Activated naive CD8-positive, alpha-beta T cell treated with anti-CD3 and anti-CD28 coated beads, Interleukin-2, amount 50 U/mL, for 24 hours (primary cell): Measurements from ENCODE around the gene USP9Y.
"Not testable (repeated sequence)": the region's sequence is repeated elsewhere in the genome, so short reads cannot be mapped to it uniquely, and the experiment has no call there.

Experiments used
- ATAC-seq: fragments of 150-1000 bp; cut with Tn5 transposase; one replicate; pipeline ENCODE4 v1.10.0; 2021
- DNase-seq: peaks from one replicate; pipeline ENCODE4 v3.0.0; 2021
- H3K27ac Mint-ChIP-seq: one replicate; pipeline ENCODE4 v1.8.0; 2021; ENCODE audit warnings: mild to moderate bottlenecking, mixed read lengths
- H3K27me3 Mint-ChIP-seq: one replicate; pipeline ENCODE4 v1.8.0; 2021; ENCODE audit warnings: mixed read lengths
- H3K36me3 Mint-ChIP-seq: one replicate; pipeline ENCODE4 v1.8.0; 2021; ENCODE audit warnings: low read depth, mixed read lengths
- H3K4me1 Mint-ChIP-seq: one replicate; pipeline ENCODE4 v1.8.0; 2021; ENCODE audit warnings: mixed read lengths
- H3K4me3 Mint-ChIP-seq: one replicate; pipeline ENCODE4 v1.8.0; 2021; ENCODE audit warnings: mild to moderate bottlenecking, moderate library complexity, mixed read lengths
- H3K9me3 Mint-ChIP-seq: one replicate; pipeline ENCODE4 v1.8.0; 2021; ENCODE audit warnings: mixed read lengths

USP9Y gene

GRCh38 chrY:12701181-12701695 lies at the start of gene USP9Y:
Gene USP9Y, plus strand, starts transcription at chrY:12701231. Its CDS starts 8,217 bp downstream, at chrY:12709448.
- ATAC-seq = no peak
- H3K4me3 Mint-ChIP-seq = no peak within 1 kb of the TSS
- DNase-seq = no peak

GRCh38 chrY:12651621-12652036 lies 49.4 kb upstream of the USP9Y start:
- DNase-seq (no peak), ATAC-seq (no peak)
- Mint-ChIP-seq H3K27me3 (no peaks in the 10 kb centered on the region), H3K4me1 (no peaks in the 10 kb centered on the region), H3K9me3 (no peaks in the 10 kb centered on the region), H3K4me3 (no peak overlapping the region), H3K36me3 (no peaks in the 10 kb centered on the region), H3K27ac (no peak overlapping the region)

More at GRCh38 chrY:12701181-12701695, at the start of gene USP9Y:
- Mint-ChIP-seq H3K27ac (no peak within 1 kb of the TSS), H3K9me3 (peaks cover 14% of the 10 kb centered on the region), H3K4me1 (peaks cover 5% of the 10 kb centered on the region), H3K27me3 (no peaks in the 10 kb centered on the region), H3K36me3 (peaks cover 71% of the 10 kb centered on the region)

- Mint-ChIP-seq H3K27ac (peak overlapping the region; percentile 90), H3K4me3 (peak overlapping the region; percentile 95), H3K27me3 (no peaks in the 10 kb centered on the region), H3K9me3 (no peaks in the 10 kb centered on the region), H3K4me1 (peaks cover 27% of the 10 kb centered on the region), H3K36me3 (peaks cover 20% of the 10 kb centered on the region)
- peak; percentile 87 for ATAC-seq
- DNase-seq = peak; percentile 71
Observed at GRCh38 chrY:12661745-12662681, 39.0 kb upstream of the USP9Y start.

GRCh38 chrY:12662745-12663591 lies 38.1 kb upstream of the USP9Y start:
- no peaks in the 10 kb centered on the region for H3K27me3 Mint-ChIP-seq
- DNase-seq (peak; percentile 39), ATAC-seq (peak; percentile 53)
- peaks cover 32% of the 10 kb centered on the region for H3K4me1 Mint-ChIP-seq
- no peaks in the 10 kb centered on the region for H3K9me3 Mint-ChIP-seq
- H3K36me3 Mint-ChIP-seq = peaks cover 23% of the 10 kb centered on the region
- H3K4me3 Mint-ChIP-seq = peak overlapping the region; percentile 95
- H3K27ac Mint-ChIP-seq = peak overlapping the region; percentile 90

GRCh38 chrY:12663845-12664244 lies 37.2 kb upstream of the USP9Y start:
- not testable (repeated sequence) for H3K9me3 Mint-ChIP-seq, H3K27me3 Mint-ChIP-seq, ATAC-seq, DNase-seq
- Mint-ChIP-seq H3K4me3 (peak overlapping the region; percentile 95), H3K27ac (peak overlapping the region; percentile 90), H3K36me3 (peaks cover 27% of the 10 kb centered on the region), H3K4me1 (peaks cover 36% of the 10 kb centered on the region)

GRCh38 chrY:12678111-12678510 lies 22.9 kb upstream of the USP9Y start:
- Mint-ChIP-seq H3K4me3 (no peak overlapping the region), H3K4me1 (peaks cover 33% of the 10 kb centered on the region), H3K36me3 (peaks cover 19% of the 10 kb centered on the region), H3K9me3 (peaks cover 4% of the 10 kb centered on the region), H3K27me3 (no peaks in the 10 kb centered on the region), H3K27ac (no peak overlapping the region)
- ATAC-seq (no peak), DNase-seq (no peak)

- Mint-ChIP-seq H3K27me3 (no peaks in the 10 kb centered on the region), H3K27ac (no peak overlapping the region), H3K36me3 (peaks cover 20% of the 10 kb centered on the region), H3K4me1 (peaks cover 34% of the 10 kb centered on the region), H3K4me3 (no peak overlapping the region), H3K9me3 (peaks cover 2% of the 10 kb centered on the region)
- ATAC-seq = no peak
- no peak for DNase-seq
Observed at GRCh38 chrY:12681535-12681934, 19.5 kb upstream of the USP9Y start.

- peaks cover 8% of the 10 kb centered on the region for H3K9me3 Mint-ChIP-seq
- peaks cover 2% of the 10 kb centered on the region for H3K4me1 Mint-ChIP-seq
- H3K4me3 Mint-ChIP-seq = no peak overlapping the region
- no peak for DNase-seq
- H3K27ac Mint-ChIP-seq = no peak overlapping the region
- peaks cover 49% of the 10 kb centered on the region for H3K36me3 Mint-ChIP-seq
- no peak for ATAC-seq
- H3K27me3 Mint-ChIP-seq = no peaks in the 10 kb centered on the region
Observed at GRCh38 chrY:12688337-12688736, 12.7 kb upstream of the USP9Y start.

- H3K4me3 Mint-ChIP-seq = no peak overlapping the region
- peaks cover 5% of the 10 kb centered on the region for H3K4me1 Mint-ChIP-seq
- H3K36me3 Mint-ChIP-seq = peaks cover 63% of the 10 kb centered on the region
- ATAC-seq = no peak
- peaks cover 14% of the 10 kb centered on the region for H3K9me3 Mint-ChIP-seq
- DNase-seq = no peak
- H3K27ac Mint-ChIP-seq = no peak overlapping the region
- H3K27me3 Mint-ChIP-seq = no peaks in the 10 kb centered on the region
Observed at GRCh38 chrY:12700087-12700486, 944 bp upstream of the USP9Y start.

- ATAC-seq (no peak), DNase-seq (no peak)
- Mint-ChIP-seq H3K4me1 (peaks cover 5% of the 10 kb centered on the region), H3K36me3 (peaks cover 71% of the 10 kb centered on the region), H3K27me3 (no peaks in the 10 kb centered on the region), H3K27ac (no peak overlapping the region), H3K4me3 (no peak overlapping the region), H3K9me3 (peaks cover 14% of the 10 kb centered on the region)
Observed at GRCh38 chrY:12702174-12702573, 1.1 kb downstream of the USP9Y start.

- peak overlapping the region; percentile 60 for H3K27ac Mint-ChIP-seq
- DNase-seq = no peak
- peaks cover 19% of the 10 kb centered on the region for H3K4me1 Mint-ChIP-seq
- no peak for ATAC-seq
- no peak overlapping the region for H3K4me3 Mint-ChIP-seq
- H3K27me3 Mint-ChIP-seq = no peaks in the 10 kb centered on the region
- no peaks in the 10 kb centered on the region for H3K9me3 Mint-ChIP-seq
- H3K36me3 Mint-ChIP-seq = peaks cover 13% of the 10 kb centered on the region
Observed at GRCh38 chrY:12710460-12710859, 9.4 kb downstream of the USP9Y start.

- H3K4me1 Mint-ChIP-seq = peaks cover 10% of the 10 kb centered on the region
- no peaks in the 10 kb centered on the region for H3K27me3 Mint-ChIP-seq
- no peak overlapping the region for H3K27ac Mint-ChIP-seq
- ATAC-seq = no peak
- no peak overlapping the region for H3K4me3 Mint-ChIP-seq
- no peaks in the 10 kb centered on the region for H3K9me3 Mint-ChIP-seq
- no peak for DNase-seq
- peaks cover 10% of the 10 kb centered on the region for H3K36me3 Mint-ChIP-seq
Observed at GRCh38 chrY:12715376-12715775, 14.3 kb downstream of the USP9Y start.

GRCh38 chrY:12729746-12730145 lies 28.7 kb downstream of the USP9Y start:
- Mint-ChIP-seq H3K27ac (no peak overlapping the region), H3K36me3 (peaks cover 27% of the 10 kb centered on the region), H3K4me1 (peaks cover 20% of the 10 kb centered on the region), H3K9me3 (no peaks in the 10 kb centered on the region), H3K27me3 (no peaks in the 10 kb centered on the region), H3K4me3 (no peak overlapping the region)
- ATAC-seq = no peak
- no peak for DNase-seq

GRCh38 chrY:12733625-12734024 lies 32.6 kb downstream of the USP9Y start:
- Mint-ChIP-seq H3K36me3 (peaks cover 13% of the 10 kb centered on the region), H3K27me3 (no peaks in the 10 kb centered on the region), H3K4me1 (peaks cover 20% of the 10 kb centered on the region), H3K4me3 (peak overlapping the region; percentile 35), H3K9me3 (no peaks in the 10 kb centered on the region), H3K27ac (peak overlapping the region; percentile 83)
- DNase-seq (peak; percentile 35), ATAC-seq (peak; percentile 100)
